Activated T-cell treated with anti-CD3 and anti-CD28 coated beads, Interleukin-2, amount 50 U/mL, for 24 hours (primary cell): Measurements from ENCODE around the gene C3.
"Not testable (repeated sequence)": the region's sequence is repeated elsewhere in the genome, so short reads cannot be mapped to it uniquely, and the experiment has no call there.

Experiments used
- DNase-seq: peaks from one replicate; pipeline ENCODE4 v3.0.0-alpha.2; 2020
- H3K27ac Mint-ChIP-seq: 2 replicates; pipeline ENCODE4 v1.8.0; 2020; ENCODE audit warnings: mild to moderate bottlenecking, mixed read lengths
- H3K27me3 Mint-ChIP-seq: 2 replicates; pipeline ENCODE4 v1.8.0; 2020; ENCODE audit warnings: mixed read lengths
- H3K36me3 Mint-ChIP-seq: 2 replicates; pipeline ENCODE4 v1.8.0; 2020; ENCODE audit warnings: low read depth, mixed read lengths
- H3K4me1 Mint-ChIP-seq: 2 replicates; pipeline ENCODE4 v1.8.0; 2020; ENCODE audit warnings: low read depth, mixed read lengths
- H3K4me3 Mint-ChIP-seq: 2 replicates; pipeline ENCODE4 v1.8.0; 2020; ENCODE audit warnings: mild to moderate bottlenecking, moderate library complexity, mixed read lengths
- H3K9me3 Mint-ChIP-seq: 2 replicates; pipeline ENCODE4 v1.8.0; 2020; ENCODE audit warnings: mixed read lengths

The C3 gene

DNA sequence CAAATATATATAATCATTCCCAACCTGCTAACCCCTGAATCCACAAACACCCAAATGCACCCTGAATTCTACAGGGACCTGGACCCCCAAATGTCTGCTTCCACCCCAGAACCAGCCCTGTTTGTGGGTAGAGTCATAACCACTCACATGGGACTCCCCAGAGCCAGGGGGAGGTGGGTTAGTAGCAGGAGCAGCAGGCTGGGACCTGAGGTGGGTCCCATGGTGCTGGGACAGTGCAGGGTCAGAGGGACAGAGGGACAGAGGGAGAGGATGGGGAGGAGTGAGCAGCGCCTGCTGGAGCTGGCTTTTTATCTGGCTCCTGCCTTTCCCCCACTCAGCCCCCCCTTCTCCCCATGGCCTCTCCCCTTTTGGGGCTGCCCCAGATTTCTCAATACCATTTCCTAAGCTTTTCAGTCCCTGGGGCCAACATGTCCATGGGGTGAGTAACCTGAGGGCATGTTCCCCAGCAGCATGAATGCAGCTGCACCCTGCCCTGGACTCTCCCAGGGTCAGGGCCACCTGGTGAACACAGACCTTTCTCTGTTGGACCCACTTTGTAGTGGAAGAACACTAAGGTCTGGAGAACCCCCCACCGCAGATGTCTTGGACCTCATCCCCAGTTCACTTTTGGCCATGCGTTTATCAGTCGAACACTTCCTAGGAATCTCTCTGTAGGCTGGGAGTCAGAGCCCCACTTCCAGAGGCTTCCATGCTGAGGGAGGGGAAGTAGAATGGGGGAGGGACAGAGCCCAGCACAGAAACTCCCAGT is at the start of gene C3:
C3 (minus strand) TSS at position 282 of the 769 bp plus-strand sequence; CDS start at position 221, 61 bp downstream.
- Mint-ChIP-seq H3K9me3 (no peaks in the 10 kb centered on the region), H3K4me1 (peaks cover 26% of the 10 kb centered on the region), H3K27ac (no peak within 1 kb of the TSS), H3K4me3 (no peak within 1 kb of the TSS), H3K36me3 (no peaks in the 10 kb centered on the region), H3K27me3 (no peaks in the 10 kb centered on the region)
- DNase-seq, result no peak

DNA sequence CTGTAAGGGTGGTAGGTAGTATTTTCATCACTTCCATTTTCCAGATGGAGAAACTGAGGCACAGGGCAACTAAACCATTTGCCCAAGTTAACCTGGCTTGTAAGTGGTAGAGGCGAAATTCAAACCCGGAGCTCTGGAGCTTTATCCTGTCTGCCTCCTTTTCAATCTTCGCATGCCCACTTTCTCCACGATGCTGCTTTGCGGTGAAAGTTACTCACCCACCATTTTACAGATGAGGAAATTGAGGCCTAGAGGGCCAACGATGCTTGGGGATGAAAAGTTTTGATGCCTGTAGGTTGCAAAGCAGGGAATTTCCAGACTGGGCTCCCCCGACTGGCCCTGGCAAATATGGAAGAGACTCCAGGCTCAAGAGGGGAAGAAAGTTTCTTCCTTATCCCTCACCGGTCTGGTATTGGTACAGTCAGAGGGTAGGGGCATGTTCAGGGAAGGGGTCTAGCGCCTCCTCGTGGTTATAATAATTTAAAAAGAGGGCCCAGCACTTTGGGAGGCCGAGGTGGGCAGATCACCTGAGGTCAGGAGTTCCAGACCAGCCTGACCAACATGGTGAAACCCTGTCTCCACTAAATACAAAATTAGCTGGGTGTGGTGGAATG is 48.7 kb upstream of the C3 start:
- H3K4me1 Mint-ChIP-seq, result peaks cover 55% of the 10 kb centered on the region
- H3K27ac Mint-ChIP-seq, result peak overlapping the region; percentile 97
- no peak for DNase-seq
- peaks cover 2% of the 10 kb centered on the region for H3K9me3 Mint-ChIP-seq
- no peaks in the 10 kb centered on the region for H3K27me3 Mint-ChIP-seq
- H3K4me3 Mint-ChIP-seq, result no peak overlapping the region
- peaks cover 27% of the 10 kb centered on the region for H3K36me3 Mint-ChIP-seq

DNA sequence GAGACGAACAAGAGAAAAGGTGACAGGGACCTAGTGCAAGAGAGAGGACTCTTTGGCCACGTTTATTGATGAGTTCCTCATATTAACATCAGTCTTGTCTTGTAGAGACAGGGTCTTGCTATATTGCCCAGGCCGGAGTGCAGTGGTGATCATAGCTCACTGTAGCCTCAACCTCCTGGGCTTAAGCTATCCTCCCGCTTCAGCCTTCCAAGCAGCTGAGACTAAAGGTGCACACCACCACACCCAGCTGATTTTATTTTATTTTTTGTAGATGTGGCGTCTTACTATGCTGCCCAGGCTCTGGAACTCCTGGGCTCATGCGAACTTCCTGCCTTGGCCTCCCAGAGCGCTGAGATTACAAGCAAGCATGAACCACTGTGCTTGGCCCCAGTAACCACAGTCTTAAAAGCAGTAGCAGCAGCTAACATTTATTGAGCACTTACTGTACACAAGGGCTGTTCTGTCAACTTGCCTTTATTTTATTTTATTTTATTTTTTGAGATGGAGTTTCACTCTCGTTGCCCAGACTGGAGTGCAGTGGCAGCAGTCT is 47.9 kb upstream of the C3 start:
- H3K27ac Mint-ChIP-seq, result peak overlapping the region; percentile 97
- no peak for DNase-seq
- H3K36me3 Mint-ChIP-seq, result peaks cover 23% of the 10 kb centered on the region
- H3K9me3 Mint-ChIP-seq, result no peaks in the 10 kb centered on the region
- H3K27me3 Mint-ChIP-seq, result no peaks in the 10 kb centered on the region
- H3K4me1 Mint-ChIP-seq, result peaks cover 51% of the 10 kb centered on the region
- H3K4me3 Mint-ChIP-seq, result peak overlapping the region; percentile 87

DNA sequence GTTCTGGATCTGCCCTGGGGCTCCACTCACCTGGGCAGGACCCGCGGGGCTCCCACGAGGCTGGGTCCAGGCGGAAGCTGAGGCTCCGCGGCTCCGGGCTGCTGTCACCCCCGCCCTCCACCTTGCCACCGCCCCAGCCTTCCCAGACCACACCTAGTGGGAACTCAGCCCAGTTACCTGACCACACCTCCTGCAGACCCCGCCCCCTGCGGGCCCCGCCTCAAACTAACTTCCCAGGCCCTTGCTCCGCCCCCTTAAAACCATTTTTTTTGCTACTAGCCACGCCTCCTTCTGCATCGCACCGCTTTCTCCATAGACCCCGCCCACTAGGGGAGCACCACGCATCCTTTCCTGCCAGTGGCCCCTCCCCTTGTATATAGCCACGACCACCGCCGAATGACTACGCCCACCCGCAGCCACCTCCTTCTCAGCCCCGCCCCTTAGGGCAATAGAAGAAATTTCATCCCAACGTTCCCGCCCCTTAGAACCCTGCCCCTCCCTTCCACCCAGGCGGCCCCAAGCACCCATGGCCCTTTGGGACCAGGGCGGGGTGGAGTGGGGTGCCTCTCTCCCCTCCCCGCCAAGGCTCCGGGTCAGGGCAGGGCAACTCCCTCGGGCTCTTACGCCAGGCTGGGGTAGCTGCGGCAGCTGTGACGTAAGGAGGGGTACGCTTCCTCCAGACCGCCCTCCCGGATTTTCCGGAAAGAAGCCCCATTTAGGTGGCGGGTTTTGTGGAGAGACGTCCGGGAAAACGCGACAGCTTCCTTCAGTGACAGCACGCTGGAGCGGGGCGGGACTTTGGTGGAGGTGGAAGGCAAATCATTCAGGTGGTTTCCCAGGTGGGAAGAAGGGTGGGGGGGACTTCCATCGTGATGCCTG is 47.1 kb upstream of the C3 start, which contains the start of gene SH2D3A:
SH2D3A (minus strand) TSS at position 79 of the 879 bp plus-strand sequence. CDS start 3,687 bp downstream, outside the sequence.
- Mint-ChIP-seq H3K4me1 (peaks cover 51% of the 10 kb centered on the region), H3K9me3 (no peaks in the 10 kb centered on the region), H3K36me3 (peaks cover 19% of the 10 kb centered on the region), H3K4me3 (peak within 1 kb of the TSS; percentile 87), H3K27ac (peak within 1 kb of the TSS; percentile 97), H3K27me3 (no peaks in the 10 kb centered on the region)
- peak; percentile 94 for DNase-seq

DNA sequence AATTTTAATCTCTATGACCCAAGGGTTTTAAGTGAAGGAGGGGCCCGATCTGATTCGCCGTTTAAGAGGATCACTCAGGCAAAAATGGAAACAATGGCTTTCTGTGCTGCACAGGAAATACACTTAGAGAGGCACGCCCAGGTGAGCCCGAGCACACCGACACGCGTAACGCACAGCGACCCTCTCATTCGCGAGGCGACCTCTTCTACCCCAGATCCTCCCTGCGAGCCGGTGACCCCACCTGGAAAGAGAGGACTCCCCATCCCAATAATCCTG is 46.6 kb upstream of the C3 start:
- peak overlapping the region; percentile 87 for H3K4me3 Mint-ChIP-seq
- no peak for DNase-seq
- peaks cover 19% of the 10 kb centered on the region for H3K36me3 Mint-ChIP-seq
- peaks cover 46% of the 10 kb centered on the region for H3K4me1 Mint-ChIP-seq
- no peaks in the 10 kb centered on the region for H3K9me3 Mint-ChIP-seq
- H3K27ac Mint-ChIP-seq, result peak overlapping the region; percentile 97
- H3K27me3 Mint-ChIP-seq, result no peaks in the 10 kb centered on the region

DNA sequence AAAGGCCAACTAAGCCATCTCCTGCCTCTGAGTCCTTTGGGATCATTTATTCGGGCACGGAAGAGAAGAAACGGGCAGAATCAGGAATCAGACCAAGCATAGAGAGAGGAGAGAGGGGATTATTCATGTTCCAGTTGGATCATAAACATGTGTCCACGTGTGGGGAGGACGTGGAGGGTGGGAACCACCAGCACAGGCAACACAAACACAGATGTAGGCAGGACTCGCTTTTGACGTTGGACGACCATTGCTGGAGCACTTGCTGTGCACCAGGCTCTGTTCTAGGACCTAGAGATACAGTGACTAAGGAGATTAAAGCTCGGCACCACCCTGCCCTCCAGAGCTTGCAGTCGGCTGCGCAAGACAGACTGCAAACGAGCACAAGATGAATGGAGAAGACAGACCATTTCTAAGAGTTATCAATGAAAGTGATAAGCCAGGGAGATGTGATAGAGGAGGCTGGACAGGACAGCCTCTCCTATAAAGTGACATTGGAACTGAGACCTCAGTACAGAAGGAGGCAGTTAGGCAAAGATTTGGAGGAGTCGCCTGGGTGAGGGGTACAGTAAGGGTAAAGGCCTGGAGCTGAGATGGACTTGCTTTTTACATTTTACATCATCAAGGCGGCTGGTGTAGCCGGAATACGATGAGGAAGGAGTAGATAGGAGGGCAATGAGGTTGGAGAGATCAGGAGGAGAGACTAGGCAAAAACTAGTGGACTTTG is 46.1 kb upstream of the C3 start:
- peaks cover 22% of the 10 kb centered on the region for H3K36me3 Mint-ChIP-seq
- no peaks in the 10 kb centered on the region for H3K27me3 Mint-ChIP-seq
- no peak for DNase-seq
- H3K27ac Mint-ChIP-seq, result peak overlapping the region; percentile 97
- H3K9me3 Mint-ChIP-seq, result no peaks in the 10 kb centered on the region
- H3K4me1 Mint-ChIP-seq, result peaks cover 43% of the 10 kb centered on the region
- peak overlapping the region; percentile 87 for H3K4me3 Mint-ChIP-seq

DNA sequence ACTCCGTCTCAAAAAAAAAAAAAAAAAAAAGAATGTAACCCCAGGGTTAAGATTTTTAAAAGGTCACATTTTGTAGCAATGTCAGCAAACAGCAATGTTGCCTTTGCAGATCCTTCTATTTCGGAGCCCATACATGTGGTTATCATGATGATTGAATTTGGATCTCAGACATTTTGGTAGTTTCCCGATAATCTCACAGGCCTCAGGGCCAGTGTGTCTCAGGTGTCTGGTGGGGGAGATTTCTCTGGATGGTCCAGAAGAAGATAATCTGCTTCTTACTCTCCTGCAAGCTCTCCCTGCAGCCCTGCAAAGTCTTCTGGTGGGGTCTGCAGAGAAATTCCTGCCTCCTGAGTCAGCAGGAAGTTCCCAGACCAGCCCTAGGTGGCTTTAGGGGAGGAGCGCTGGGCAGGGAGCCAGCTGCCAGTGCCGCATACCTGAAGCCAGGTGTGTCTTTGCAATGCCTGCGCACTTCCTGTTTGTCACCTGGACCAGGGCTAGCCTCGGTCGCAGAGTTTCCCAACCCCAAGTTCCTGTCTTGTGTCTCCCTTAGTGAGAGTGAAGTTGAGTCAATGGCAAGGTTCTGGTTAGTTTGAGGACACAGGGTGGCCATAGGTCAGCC is 45.4 kb upstream of the C3 start:
- DNase-seq, result no peak
- Mint-ChIP-seq H3K27me3 (no peaks in the 10 kb centered on the region), H3K36me3 (peaks cover 28% of the 10 kb centered on the region), H3K4me3 (peak overlapping the region; percentile 87), H3K27ac (peak overlapping the region; percentile 97), H3K4me1 (peaks cover 46% of the 10 kb centered on the region), H3K9me3 (no peaks in the 10 kb centered on the region)

DNA sequence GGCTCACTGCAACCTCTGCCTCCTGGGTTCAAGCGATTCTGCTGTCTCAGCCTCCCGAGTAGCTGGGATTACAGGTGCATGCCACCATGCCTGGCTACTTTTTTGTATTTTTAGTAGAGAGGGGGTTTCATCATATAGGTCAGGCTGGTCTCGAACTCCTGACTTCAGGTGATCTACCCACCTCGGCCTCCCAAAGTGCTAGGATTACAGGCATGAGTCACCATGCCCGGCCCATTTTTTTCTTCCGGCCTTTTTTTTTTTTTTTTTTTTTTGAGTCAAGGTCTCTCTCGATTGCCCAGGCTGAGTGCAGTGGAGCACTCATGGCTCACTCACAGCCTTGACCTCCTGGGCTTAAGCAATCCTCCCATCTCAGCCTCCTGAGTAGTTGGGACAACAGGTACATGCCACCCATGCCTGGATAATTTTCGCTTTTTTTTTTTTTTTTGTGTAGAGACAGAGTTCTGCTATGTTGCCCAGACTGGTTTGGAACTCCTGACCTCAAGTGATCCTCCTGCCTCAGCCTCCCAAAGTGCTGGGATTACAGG is 41.9 kb upstream of the C3 start:
- Mint-ChIP-seq H3K36me3 (peaks cover 55% of the 10 kb centered on the region), H3K27ac (peak overlapping the region; percentile 44), H3K4me1 (peaks cover 36% of the 10 kb centered on the region)
- not testable (repeated sequence) for DNase-seq, H3K27me3 Mint-ChIP-seq, H3K9me3 Mint-ChIP-seq, H3K4me3 Mint-ChIP-seq

DNA sequence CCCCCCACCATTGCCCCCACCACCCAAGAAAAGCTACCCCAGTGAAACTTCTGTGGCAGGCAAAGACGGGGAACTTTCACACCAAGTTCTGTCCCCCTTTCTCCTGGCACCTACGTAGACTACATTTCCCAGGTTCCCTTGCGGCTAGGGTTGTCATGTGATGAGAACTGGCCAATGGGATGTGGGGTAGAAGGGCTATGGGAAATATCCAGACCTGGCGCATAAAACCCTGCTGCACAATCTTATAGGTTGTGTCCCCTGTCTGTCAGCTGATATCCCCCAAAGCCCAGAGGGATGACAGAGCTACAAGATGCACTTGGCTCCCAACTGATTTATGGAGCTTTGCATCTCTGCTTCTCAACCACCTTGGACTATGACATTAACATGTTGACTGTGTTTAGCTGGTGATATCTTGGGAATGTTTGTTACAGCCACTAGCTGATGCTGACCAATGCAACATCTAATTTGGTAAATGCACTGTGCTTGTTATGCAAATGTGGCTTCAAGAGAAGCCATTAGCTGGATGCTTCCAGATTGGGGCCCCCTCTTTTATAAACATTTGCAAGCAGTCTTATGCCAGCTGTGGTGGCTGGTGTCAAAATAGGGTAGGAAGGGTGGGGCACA is 40.7 kb upstream of the C3 start:
- Mint-ChIP-seq H3K4me1 (peaks cover 27% of the 10 kb centered on the region), H3K27ac (no peak overlapping the region), H3K27me3 (no peaks in the 10 kb centered on the region), H3K4me3 (no peak overlapping the region), H3K9me3 (no peaks in the 10 kb centered on the region), H3K36me3 (peaks cover 47% of the 10 kb centered on the region)
- no peak for DNase-seq

DNA sequence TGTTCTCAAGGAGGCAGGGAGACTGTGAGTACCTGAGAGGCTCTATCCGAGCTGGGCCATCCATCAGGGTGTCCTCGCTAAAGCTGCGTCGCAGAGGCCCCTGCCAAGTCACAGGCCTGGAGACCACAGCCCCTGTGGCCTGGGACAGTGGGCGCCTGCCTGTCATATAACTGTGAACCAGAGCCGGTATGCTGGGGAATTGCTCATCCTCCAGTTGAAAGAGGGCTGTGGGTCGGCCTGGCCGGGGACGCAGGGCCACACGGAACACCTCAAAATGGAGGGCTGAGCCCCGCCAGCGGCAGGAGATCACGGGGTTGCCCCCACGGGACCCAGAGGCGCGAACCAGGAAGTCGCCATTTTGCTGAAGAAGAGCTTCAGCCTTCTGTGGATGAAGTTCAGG is 40.2 kb upstream of the C3 start:
- no peaks in the 10 kb centered on the region for H3K27me3 Mint-ChIP-seq
- no peaks in the 10 kb centered on the region for H3K9me3 Mint-ChIP-seq
- H3K36me3 Mint-ChIP-seq, result peaks cover 50% of the 10 kb centered on the region
- no peak for DNase-seq
- peaks cover 21% of the 10 kb centered on the region for H3K4me1 Mint-ChIP-seq
- H3K4me3 Mint-ChIP-seq, result no peak overlapping the region
- no peak overlapping the region for H3K27ac Mint-ChIP-seq

DNA sequence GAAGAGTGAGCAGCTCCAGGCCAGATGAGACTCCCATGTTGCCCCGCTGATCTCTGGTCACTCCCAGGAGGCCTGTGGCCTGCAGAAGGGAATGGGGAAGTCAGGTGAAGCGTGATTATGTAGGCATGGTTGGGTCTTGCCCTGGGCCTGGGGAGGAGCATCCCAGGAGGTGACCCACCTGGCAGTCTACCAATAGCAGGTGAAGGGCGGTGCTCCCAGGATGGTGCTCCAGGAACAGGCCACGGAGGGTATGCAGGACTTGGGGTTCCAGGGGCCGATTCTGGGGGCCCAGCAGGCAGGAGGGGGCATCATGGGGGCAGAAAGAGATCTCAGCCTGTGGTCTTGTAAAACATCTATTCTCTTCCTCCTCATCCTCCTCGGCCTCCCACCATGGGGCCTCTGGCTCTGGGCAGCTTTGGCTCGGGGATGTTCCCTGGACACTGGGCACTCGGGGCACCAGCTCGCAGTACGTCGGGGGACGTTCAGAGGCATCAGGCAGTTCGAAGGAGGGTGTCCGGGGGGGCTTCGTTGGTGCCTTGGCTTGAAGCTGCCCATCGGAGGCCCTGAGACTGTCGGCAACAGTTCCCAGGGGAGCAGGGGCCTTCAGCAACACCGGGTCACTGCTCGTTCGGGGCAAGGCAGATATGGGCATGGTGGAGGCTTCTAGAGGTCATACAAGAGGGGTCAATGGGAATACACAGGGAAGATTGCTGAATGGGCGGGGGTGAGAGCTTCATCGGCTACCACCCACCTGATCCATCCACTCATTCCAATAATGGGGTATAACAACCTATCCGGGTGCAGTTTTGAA is 34.4 kb upstream of the C3 start:
- Mint-ChIP-seq H3K27ac (no peak overlapping the region), H3K9me3 (no peaks in the 10 kb centered on the region), H3K36me3 (peaks cover 73% of the 10 kb centered on the region)

DNA sequence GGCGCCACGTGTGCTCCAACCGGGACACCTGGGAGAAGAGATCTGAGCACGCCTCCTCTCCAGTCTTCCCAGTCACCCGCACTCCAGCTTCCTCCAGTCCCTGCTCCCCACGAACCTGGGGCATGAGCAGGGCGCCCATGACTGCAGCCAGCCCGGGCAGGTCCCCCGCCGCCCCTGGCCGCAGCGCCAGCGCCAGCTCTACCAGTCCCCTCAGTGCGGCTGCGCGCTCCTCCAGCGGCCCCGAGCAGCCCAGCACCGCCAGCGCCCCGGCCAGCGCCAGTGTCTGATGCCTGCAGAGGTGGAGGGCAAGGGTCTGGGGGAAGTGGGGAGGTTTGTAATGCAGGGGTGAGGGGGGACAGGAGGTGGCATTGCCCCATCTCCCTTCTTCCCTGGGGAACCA is 33.7 kb upstream of the C3 start:
- H3K9me3 Mint-ChIP-seq, result no peaks in the 10 kb centered on the region
- peaks cover 20% of the 10 kb centered on the region for H3K4me1 Mint-ChIP-seq
- no peaks in the 10 kb centered on the region for H3K27me3 Mint-ChIP-seq
- H3K36me3 Mint-ChIP-seq, result peaks cover 73% of the 10 kb centered on the region
- H3K27ac Mint-ChIP-seq, result peak overlapping the region; percentile 91
- DNase-seq, result no peak
- no peak overlapping the region for H3K4me3 Mint-ChIP-seq

More for the DNA sequence above, 34.4 kb upstream of the C3 start:
- Mint-ChIP-seq H3K27me3 (no peaks in the 10 kb centered on the region), H3K4me3 (no peak overlapping the region), H3K4me1 (peaks cover 20% of the 10 kb centered on the region)
- DNase-seq, result no peak
